CD4-positive, alpha-beta T cell treated with Interleukin-4 for 1 hour (primary cell): ENCODE results near the gene PMF1.

ENCODE experiments used
- DNase-seq, 2 donors: peaks; one replicate each; pipeline ENCODE4 v3.0.0-alpha.2; 2020 to 2022

The PMF1 gene

GRCh38 chr1:156241311-156241811, 28.6 kb downstream of the PMF1 start:
- DNase-seq, result no peak

GRCh38 chr1:156241926-156242325, 29.1 kb downstream of the PMF1 start, which contains the start of gene BGLAP:
Gene BGLAP (plus strand): TSS chr1:156242184. CDS start chr1:156242232, 48 bp downstream.
- no peak for DNase-seq

- no peak for DNase-seq
These were observed 29.9 kb downstream of the PMF1 start for GRCh38 chr1:156242738-156243137.

GRCh38 chr1:156244126-156244525, 31.3 kb downstream of the PMF1 start:
- no peak for DNase-seq

- no peak for DNase-seq
These were observed 31.9 kb downstream of the PMF1 start for GRCh38 chr1:156244712-156245111.

GRCh38 chr1:156245451-156246232, 32.8 kb downstream of the PMF1 start:
- peak; percentile 18 to 39 for DNase-seq

- DNase-seq, result no peak
These were observed 33.5 kb downstream of the PMF1 start for GRCh38 chr1:156246241-156246780.

- DNase-seq, result no peak
These were observed 34.1 kb downstream of the PMF1 start for GRCh38 chr1:156246781-156247459.

GRCh38 chr1:156247460-156248322, 34.9 kb downstream of the PMF1 start, which contains the start of gene PAQR6:
Gene PAQR6 (minus strand): TSS chr1:156248056. CDS start chr1:156246731, 1,325 bp downstream.
- DNase-seq, result no peak

- no peak for DNase-seq
These were observed 35.5 kb downstream of the PMF1 start for GRCh38 chr1:156248323-156248683.

GRCh38 chr1:156249593-156249992, 36.8 kb downstream of the PMF1 start:
- no peak for DNase-seq

- no peak for DNase-seq
These were observed 38.7 kb downstream of the PMF1 start for GRCh38 chr1:156251527-156251926.

- no peak for DNase-seq
These were observed 40.8 kb downstream of the PMF1 start for GRCh38 chr1:156253634-156254033.

GRCh38 chr1:156257711-156258110, 44.9 kb downstream of the PMF1 start:
- DNase-seq, result no peak

- DNase-seq, result no peak
These were observed 46.1 kb downstream of the PMF1 start for GRCh38 chr1:156258859-156259258.

GRCh38 chr1:156259805-156260204, 47.0 kb downstream of the PMF1 start:
- no peak for DNase-seq

GRCh38 chr1:156260896-156261295, 48.1 kb downstream of the PMF1 start:
- no peak for DNase-seq

- DNase-seq, result no peak
These were observed 49.9 kb downstream of the PMF1 start for GRCh38 chr1:156262461-156263287.

GRCh38 chr1:156263288-156263655, 50.5 kb downstream of the PMF1 start:
- DNase-seq, result no peak

- no peak for DNase-seq
These were observed 53.2 kb downstream of the PMF1 start for GRCh38 chr1:156266051-156266450.

GRCh38 chr1:156268336-156268735, 55.5 kb downstream of the PMF1 start:
- DNase-seq, result no peak

GRCh38 chr1:156270314-156270713, 57.5 kb downstream of the PMF1 start:
- no peak for DNase-seq
